GM18508 (cell line): ENCODE measurements around the gene RPLP1.
"Not testable (repeated sequence)": the region's sequence is repeated elsewhere in the genome, so short reads cannot be mapped to it uniquely, and the experiment has no call there.

Source experiments
- ATAC-seq: cut with Tn5 transposase; IDR thresholded peaks from one replicate; pipeline ENCODE4 v1.9.1; 2021; ENCODE audit warnings: moderate number of reproducible peaks; ENCODE audit not compliant: insufficient read depth, unreplicated experiment

Gene RPLP1

GRCh38 chr15:69435985-69436384 lies 16.6 kb upstream of the RPLP1 start:
- no peak for ATAC-seq

- no peak for ATAC-seq
Observed at GRCh38 chr15:69436951-69437350, 15.7 kb upstream of the RPLP1 start.

GRCh38 chr15:69439623-69440022 lies 13.0 kb upstream of the RPLP1 start:
- ATAC-seq = no peak

GRCh38 chr15:69443032-69443611 lies 9.5 kb upstream of the RPLP1 start:
- ATAC-seq = no peak

- ATAC-seq = peak; percentile 52
Observed at GRCh38 chr15:69444686-69445085, 7.9 kb upstream of the RPLP1 start.

- no peak for ATAC-seq
Observed at GRCh38 chr15:69446953-69447352, 5.7 kb upstream of the RPLP1 start.

GRCh38 chr15:69450221-69450620 lies 2.4 kb upstream of the RPLP1 start:
- ATAC-seq = not testable (repeated sequence)

- ATAC-seq = no peak
Observed at GRCh38 chr15:69450968-69451695, 1.5 kb upstream of the RPLP1 start.

- ATAC-seq = peak; percentile 23
Observed at GRCh38 chr15:69451951-69452691, 497 bp upstream of the RPLP1 start.

- no peak for ATAC-seq
Observed at GRCh38 chr15:69454953-69455352, 2.3 kb downstream of the RPLP1 start.

GRCh38 chr15:69456208-69457166 lies 3.9 kb downstream of the RPLP1 start:
- no peak for ATAC-seq

GRCh38 chr15:69457304-69458280 lies 5.0 kb downstream of the RPLP1 start:
- ATAC-seq = no peak

GRCh38 chr15:69459066-69459465 lies 6.4 kb downstream of the RPLP1 start:
- ATAC-seq = no peak

GRCh38 chr15:69460481-69460880 lies 7.9 kb downstream of the RPLP1 start:
- ATAC-seq = no peak

- ATAC-seq = no peak
Observed at GRCh38 chr15:69462030-69462492, 9.4 kb downstream of the RPLP1 start.

- ATAC-seq = no peak
Observed at GRCh38 chr15:69462493-69463181, 10.0 kb downstream of the RPLP1 start.

- ATAC-seq = no peak
Observed at GRCh38 chr15:69463182-69463756, 10.7 kb downstream of the RPLP1 start.

- no peak for ATAC-seq
Observed at GRCh38 chr15:69465253-69465652, 12.6 kb downstream of the RPLP1 start.
